Gastroesophageal sphincter (tissue), 4 donors: Measurements from ENCODE around the gene GRB7. TPM values are rescaled to one million over a fixed set of nuclear protein-coding genes. Genes with fewer than 3 reads are reported as not detected.
"Not testable (repeated sequence)": the region's sequence is repeated elsewhere in the genome, so short reads cannot be mapped to it uniquely, and the experiment has no call there.

Experiments used
- ATAC-seq: fragments of 150-250 bp; one replicate; pipeline ENCODE4 v1.9.1; 2016; ENCODE audit warnings: mild to moderate bottlenecking, moderate library complexity
- H3K27ac ChIP-seq, 4 donors: fragments of 200-600 bp; sonication (generic) in 3 of 4; 1 replicate in 3 of 4; 2 replicates in 1 of 4; pipeline ENCODE4 v1.5.1; 2016 to 2019
- H3K27me3 ChIP-seq: fragments of 200-600 bp; sonication (generic); one replicate; pipeline ENCODE4 v1.5.1; 2019
- H3K36me3 ChIP-seq, 2 donors: fragments of 200-600 bp; sonication (generic); one replicate each; pipeline ENCODE4 v1.5.1; 2019; ENCODE audit warnings: control low read depth in 1 of 2
- H3K4me1 ChIP-seq, 3 donors: fragments of 200-600 bp; sonication (generic); 1 replicate in 2 of 3; 2 replicates in 1 of 3; pipeline ENCODE4 v1.5.1; 2016 to 2019; ENCODE audit warnings: control low read depth in 2 of 3
- H3K4me3 ChIP-seq, 2 donors: fragments of 200-600 bp; sonication (generic); one replicate each; pipeline ENCODE4 v1.5.1; 2019; ENCODE audit warnings: mild to moderate bottlenecking in 1 of 2, moderate library complexity in 1 of 2
- H3K9me3 ChIP-seq, 3 donors: fragments of 200-600 bp; sonication (generic); one replicate each; pipeline ENCODE4 v1.5.1; 2017 to 2019; ENCODE audit warnings: control low read depth in 2 of 3
- CTCF ChIP-seq, 4 experiments: fragments of 200-600 bp in 2 of 4; fragments of 450-650 bp in 2 of 4; sonication (generic) in 1 of 4; IDR thresholded peaks; one replicate each; pipeline ENCODE4 v1.5.1; 2017 to 2019; ENCODE audit warnings: antibody characterized with exemption in 4 of 4, mild to moderate bottlenecking in 2 of 4, moderate library complexity in 2 of 4
- EP300 ChIP-seq: sonication (generic); formaldehyde crosslinking; IDR thresholded peaks from one replicate; pipeline ENCODE4 v1.6.1; 2017; ENCODE audit warnings: antibody characterized with exemption, mild to moderate bottlenecking
- POLR2A ChIP-seq, 2 donors: fragments of 450-650 bp; IDR thresholded peaks; one replicate each; pipeline ENCODE4 v1.6.1; 2017; ENCODE audit warnings: antibody characterized with exemption in 2 of 2, mild to moderate bottlenecking in 2 of 2, moderate library complexity in 1 of 2
- POLR2AphosphoS5 ChIP-seq: sonication (generic); formaldehyde crosslinking; IDR thresholded peaks from one replicate; pipeline ENCODE4 v1.6.1; 2017; ENCODE audit warnings: antibody characterized with exemption
- WGBS, 2 donors: methylation state at CpG; one replicate each; pipeline ENCODE4 v1.1.5; 2018; ENCODE audit warnings: low coverage in 1 of 2; 5-methylcytosine and 5-hydroxymethylcytosine counted together
- total RNA-seq, 4 donors: library from RNA; depleted of rRNA; stranded (reverse); fragments of >200 nt; gene quantifications; one replicate each; pipeline ENCODE4 v1.1.0, GENCODE V29; 2016

GRB7 gene
- total RNA-seq, 4 donors from 2014 or later = 0.85 to 5.8 TPM; not detected in 2

- 90 to 93% methylated on average over 2 to 5 of the region's 5 CpGs for WGBS, 2 donors
- Histone ChIP-seq H3K4me1 (peaks cover 0 to 36% (median 11%) of the 10 kb centered on the region in 3 donors), H3K9me3 (no peaks in the 10 kb centered on the region), H3K4me3 (no peak overlapping the region), H3K27me3 (peaks cover 4% of the 10 kb centered on the region), H3K36me3 (peaks cover 0 to 7% of the 10 kb centered on the region in 2 donors), H3K27ac (no peak overlapping the region)
- TF ChIP-seq POLR2A (IDR thresholded peaks at IDR 0.05) = no peak
- TF ChIP-seq POLR2AphosphoS5 = no peak
- TF ChIP-seq EP300 = no peak
- no peak for TF ChIP-seq CTCF (IDR thresholded peaks at IDR 0.05)
- ATAC-seq = no peak
These were observed 39.8 kb upstream of the GRB7 start for GRCh38 chr17:39697961-39698360.

- 35 to 47% methylated on average over 5 to 8 of the region's 11 CpGs for WGBS, 2 donors
- H3K4me3 ChIP-seq = peak overlapping the region; percentile 84 to 85
- ATAC-seq, H3K27me3 ChIP-seq, H3K36me3 ChIP-seq, H3K9me3 ChIP-seq: not testable (repeated sequence)
- H3K27ac ChIP-seq = peak overlapping the region; percentile 74 to 90 (median 86)
- peaks cover 0 to 49% (median 11%) of the 10 kb centered on the region in 3 donors for H3K4me1 ChIP-seq
These were observed 38.5 kb upstream of the GRB7 start for GRCh38 chr17:39699157-39699817.

GRCh38 chr17:39699818-39700147, 38.0 kb upstream of the GRB7 start, which contains the start of gene ERBB2:
TSS of gene ERBB2 (plus strand) at chr17:39700064. CDS start at chr17:39700239, 175 bp downstream.
- TF ChIP-seq CTCF (IDR thresholded peaks at IDR 0.05) (no peak), POLR2AphosphoS5 (peak; percentile 86), POLR2A (IDR thresholded peaks at IDR 0.05) (peak; percentile 33 to 56), EP300 (no peak)
- Histone ChIP-seq H3K9me3 (no peaks in the 10 kb centered on the region), H3K4me1 (peaks cover 0 to 54% (median 11%) of the 10 kb centered on the region in 3 donors), H3K27me3 (peaks cover 4% of the 10 kb centered on the region), H3K27ac (peak within 1 kb of the TSS; percentile 74 to 90 (median 86)), H3K36me3 (peaks cover 0 to 7% of the 10 kb centered on the region in 2 donors), H3K4me3 (peak within 1 kb of the TSS; percentile 84 to 85)
- ATAC-seq = peak; percentile 88
- 0 to 1% methylated on average over 5 to 12 of the region's 20 CpGs for WGBS, 2 donors

- Histone ChIP-seq H3K27ac (peak overlapping the region; percentile 74 to 90 (median 86)), H3K4me3 (peak overlapping the region; percentile 84 to 85), H3K9me3 (no peaks in the 10 kb centered on the region), H3K36me3 (peaks cover 0 to under 1% of the 10 kb centered on the region in 2 donors), H3K27me3 (peaks cover 4% of the 10 kb centered on the region), H3K4me1 (peaks cover 0 to 60% (median 15%) of the 10 kb centered on the region in 3 donors)
- WGBS, 2 donors = no CpG with 5 or more reads among the region's 57 CpGs
- no peak for TF ChIP-seq CTCF (IDR thresholded peaks at IDR 0.05)
- TF ChIP-seq EP300 = no peak
- no peak for TF ChIP-seq POLR2A (IDR thresholded peaks at IDR 0.05)
- no peak for TF ChIP-seq POLR2AphosphoS5
- ATAC-seq = peak; percentile 53
These were observed 37.4 kb upstream of the GRB7 start for GRCh38 chr17:39700148-39700987.

GRCh38 chr17:39701012-39701783, 36.5 kb upstream of the GRB7 start:
- H3K4me1 ChIP-seq = peaks cover 0 to 68% (median 15%) of the 10 kb centered on the region in 3 donors
- peaks cover 4% of the 10 kb centered on the region for H3K27me3 ChIP-seq
- H3K9me3 ChIP-seq = no peaks in the 10 kb centered on the region
- 23 to 45% methylated on average over 9 to 10 of the region's 10 CpGs for WGBS, 2 donors
- H3K27ac ChIP-seq = peak overlapping the region in 3 of 4 donors; percentile 86 to 90 (median 87)
- peak overlapping the region; percentile 84 to 85 for H3K4me3 ChIP-seq
- no peaks in the 10 kb centered on the region for H3K36me3 ChIP-seq
- no peak for TF ChIP-seq POLR2AphosphoS5
- no peak for ATAC-seq
